ENCODE data around the gene PTRH1.

DNA sequence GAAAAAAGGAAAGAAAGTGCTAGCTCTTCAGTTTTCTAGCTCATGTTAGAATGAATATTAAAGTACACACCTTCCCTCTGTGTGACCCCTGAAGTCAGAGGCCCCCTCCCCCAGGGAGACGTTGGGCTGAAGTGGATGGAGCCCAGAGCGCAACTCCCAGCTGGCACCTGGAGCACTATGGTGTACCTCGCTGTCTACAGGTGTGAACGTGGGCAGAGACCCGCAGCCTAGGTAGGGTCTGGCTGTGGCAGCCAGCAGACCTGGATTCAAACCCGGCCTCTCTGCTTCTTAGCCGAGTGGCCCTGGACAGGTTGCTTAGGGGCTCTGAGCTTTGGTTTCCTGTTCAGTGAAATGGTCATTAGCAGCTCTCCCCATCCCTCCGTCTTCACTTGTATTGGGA lies 13.3 kb upstream of the PTRH1 start:
- no peak for TF ChIP-seq POLR2A (IDR thresholded peaks at IDR 0.05)
- TF ChIP-seq CTCF (IDR thresholded peaks at IDR 0.05): no peak
- no peak for TF ChIP-seq EP300 (IDR thresholded peaks at IDR 0.05)

All from suprapubic skin (tissue), 3 donors.